SK-N-SH (cell line): ENCODE measurements around the gene SEPTIN14. TPM values are rescaled to one million over a fixed set of nuclear protein-coding genes. Genes with fewer than 3 reads are reported as not detected.
A peak's percentile ranks its signal among the peaks of the same experiment; 100 is the strongest.

Experiments
- CTCF ChIA-PET: fragments of 300-600, 350-600 bp; formaldehyde crosslinking; extraction: SDS; loops from one replicate; lab custom pipeline; 2021; lab: Yijun Ruan, JAX
- POLR2A ChIA-PET: fragments of 350-600 bp; sonication (Branson Sonifier 250); formaldehyde crosslinking; extraction: SDS; loops from one replicate; lab custom pipeline; 2020; ENCODE audit warnings: antibody characterized with exemption, inconsistent platforms; lab: Yijun Ruan, JAX
- DNase-seq: peaks from one replicate; pipeline ENCODE4 v3.0.0; 2012
- H2AFZ ChIP-seq: fragments of 200-600 bp; sonication (generic); 2 replicates; pipeline ENCODE4 v1.8.1; 2016; ENCODE audit warnings: antibody characterized with exemption, mild to moderate bottlenecking, low read depth
- H3F3A ChIP-seq: fragments of 200-600 bp; sonication (generic); replicated peaks from 2 replicates; pipeline ENCODE3; 2016; ENCODE audit warnings: antibody characterized with exemption, mild to moderate bottlenecking; ENCODE audit not compliant: insufficient read depth
- H3K27ac ChIP-seq, 2 experiments: fragments of 200-500 bp in 1 of 2; fragments of 200-600 bp in 1 of 2; sonication (Bioruptor generic) in 1 of 2; sonication (generic), shearing (Covaris generic) in 1 of 2; 2 replicates each; pipeline versions ENCODE4 v1.5.1 to v1.6.1; 2014 to 2016; ENCODE audit warnings: low read depth in 2 of 2, inconsistent platforms in 1 of 2, low read length in 1 of 2, mild to moderate bottlenecking in 1 of 2, mixed read lengths in 1 of 2
- H3K27me3 ChIP-seq: fragments of 200-600 bp; sonication (generic), shearing (Covaris generic); 2 replicates; pipeline ENCODE4 v1.6.1; 2016; ENCODE audit warnings: mixed run types; ENCODE audit not compliant: insufficient read depth
- H3K36me3 ChIP-seq, 2 experiments: fragments of 200-500 bp in 1 of 2; fragments of 200-600 bp in 1 of 2; sonication (Bioruptor generic) in 1 of 2; sonication (generic) in 1 of 2; replicated peaks in 1 of 2; 2 replicates each; pipeline versions ENCODE3 to v1.5.1; 2014 to 2016; ENCODE audit warnings: low read length in 1 of 2, mild to moderate bottlenecking in 1 of 2; ENCODE audit not compliant: insufficient read depth in 2 of 2, control insufficient read depth in 1 of 2
- H3K4me1 ChIP-seq, 2 experiments: fragments of 200-500 bp in 1 of 2; fragments of 200-600 bp in 1 of 2; sonication (Bioruptor generic) in 1 of 2; sonication (generic), shearing (Covaris generic) in 1 of 2; 2 replicates each; pipeline versions ENCODE4 v1.5.1 to v1.6.1; 2014 to 2016; ENCODE audit warnings: low read depth in 1 of 2, low read length in 1 of 2, mixed run types in 1 of 2; ENCODE audit not compliant: insufficient read depth in 2 of 2, control insufficient read depth in 1 of 2
- H3K4me2 ChIP-seq: fragments of 200-600 bp; sonication (generic), shearing (Covaris generic); 2 replicates; pipeline ENCODE4 v1.6.1; 2017; ENCODE audit warnings: mixed run types
- H3K4me3 ChIP-seq, 2 experiments: fragments of 200-500 bp in 1 of 2; fragments of 200-600 bp in 1 of 2; sonication (Bioruptor generic) in 1 of 2; sonication (generic), shearing (Covaris generic) in 1 of 2; 2 replicates each; pipeline versions ENCODE4 v1.5.1 to v1.8.1; 2014 to 2016; ENCODE audit warnings: low read depth in 2 of 2, inconsistent platforms in 1 of 2, low read length in 1 of 2, mild to moderate bottlenecking in 1 of 2, mixed read lengths in 1 of 2, moderate library complexity in 1 of 2
- H3K79me2 ChIP-seq: fragments of 200-600 bp; sonication (generic); 2 replicates; pipeline ENCODE4 v1.8.1; 2017; ENCODE audit warnings: mild to moderate bottlenecking; ENCODE audit not compliant: insufficient read depth
- H3K9ac ChIP-seq: fragments of 200-600 bp; sonication (generic); 2 replicates; pipeline ENCODE4 v1.6.1; 2017; ENCODE audit warnings: mixed run types
- H3K9me2 ChIP-seq: fragments of 200-600 bp; sonication (generic); 2 replicates; pipeline ENCODE4 v1.6.1; 2017; ENCODE audit warnings: mixed run types
- H3K9me3 ChIP-seq: fragments of 200-600 bp; sonication (generic); 2 replicates; pipeline ENCODE4 v1.6.1; 2017; ENCODE audit warnings: mixed run types, mild to moderate bottlenecking, moderate library complexity
- H4K20me1 ChIP-seq: fragments of 200-600 bp; sonication (generic); 2 replicates; pipeline ENCODE4 v1.6.1; 2017; ENCODE audit warnings: mild to moderate bottlenecking, mixed run types; ENCODE audit not compliant: insufficient read depth
- CHD2 ChIP-seq: fragments of 150-350 bp; IDR thresholded peaks from 2 replicates; pipeline ENCODE4 v1.6.1; 2018; ENCODE audit warnings: low read length; ENCODE audit not compliant: partially characterized antibody
- ELF1 ChIP-seq: IDR thresholded peaks from 2 replicates; pipeline ENCODE4 v1.4.0; 2012
- EZH2phosphoT487 ChIP-seq: fragments of 200-600 bp; sonication (generic); IDR thresholded peaks from 2 replicates; pipeline ENCODE4 v1.6.1; 2017; ENCODE audit warnings: low read depth, mixed run types, mild to moderate bottlenecking, antibody characterized with exemption, moderate library complexity, borderline replicate concordance
- FOXJ3 ChIP-seq: sonication (generic); formaldehyde crosslinking; IDR thresholded peaks from 2 replicates; pipeline ENCODE4 v1.5.1; 2020; ENCODE audit warnings: mild to moderate bottlenecking, missing genetic modification reagents
- FOXM1 ChIP-seq: IDR thresholded peaks from 2 replicates; pipeline ENCODE4 v1.4.0; 2012; ENCODE audit warnings: low read depth, mild to moderate bottlenecking
- GATA2 ChIP-seq: sonication (generic); formaldehyde crosslinking; IDR thresholded peaks from 2 replicates; pipeline ENCODE4 v1.5.0; 2020; ENCODE audit warnings: mild to moderate bottlenecking, missing genetic modification reagents
- MEF2A ChIP-seq: IDR thresholded peaks from 2 replicates; pipeline ENCODE4 v1.4.0; 2012; ENCODE audit warnings: low read depth, borderline replicate concordance
- NFIC ChIP-seq: IDR thresholded peaks from 2 replicates; pipeline ENCODE4 v1.4.0; 2012; ENCODE audit warnings: borderline replicate concordance
- NRF1 ChIP-seq: IDR thresholded peaks from 2 replicates; pipeline ENCODE4 v1.6.1; 2012; ENCODE audit warnings: low read depth, mild to moderate bottlenecking, low read length
- POLR2AphosphoS5 ChIP-seq: IDR thresholded peaks from 2 replicates; pipeline ENCODE4 v1.6.1; 2012; ENCODE audit warnings: low read depth, low read length
- RAD21 ChIP-seq: IDR thresholded peaks from 2 replicates; pipeline ENCODE4 v1.6.1; 2012; ENCODE audit warnings: mild to moderate bottlenecking, low read length
- TCF12 ChIP-seq: IDR thresholded peaks from 2 replicates; pipeline ENCODE4 v1.4.0; 2012
- TEAD4 ChIP-seq: IDR thresholded peaks from 2 replicates; pipeline ENCODE4 v1.4.0; 2012; ENCODE audit warnings: mild to moderate bottlenecking, borderline replicate concordance; ENCODE audit not compliant: insufficient read depth
- WGBS: methylation state at CpG from one replicate; pipeline ENCODE4 v1.1.6; 2017; ENCODE audit warnings: low lambda C conversion rate; 5-methylcytosine and 5-hydroxymethylcytosine counted together
- polyA plus RNA-seq, 3 experiments: library from polyadenylated mRNA; depleted of rRNA; stranded (reverse); fragments of >200 nt; gene quantifications; 2 replicates each; pipeline ENCODE4 v1.2.3, GENCODE V29; 2012
- TF ChIP-seq, protein P1 (sequence below): IDR thresholded peaks from 2 replicates; pipeline ENCODE4 v1.4.0; 2012; ENCODE audit warnings: low read depth
- TF ChIP-seq, protein P2 (sequence below): fragments of 150-350 bp; IDR thresholded peaks from 2 replicates; pipeline ENCODE4 v1.6.1; 2017; ENCODE audit warnings: antibody characterized with exemption, low read length, low read depth, borderline replicate concordance
- TF ChIP-seq, protein P3 (sequence below): IDR thresholded peaks from 2 replicates; pipeline ENCODE4; 2012
- TF ChIP-seq, protein P4 (sequence below): fragments of 150-350 bp; IDR thresholded peaks from 2 replicates; pipeline ENCODE4 v1.6.1; 2016; ENCODE audit warnings: mild to moderate bottlenecking, low read depth, low read length
- TF ChIP-seq, protein P5 (sequence below): IDR thresholded peaks from 2 replicates; pipeline ENCODE4 v1.4.0; 2012; ENCODE audit warnings: low read depth, borderline replicate concordance

SEPTIN14 gene
- polyA plus RNA-seq, 1 of the 3 experiments (the other 2 are of a cell fraction), result not detected

DNA sequence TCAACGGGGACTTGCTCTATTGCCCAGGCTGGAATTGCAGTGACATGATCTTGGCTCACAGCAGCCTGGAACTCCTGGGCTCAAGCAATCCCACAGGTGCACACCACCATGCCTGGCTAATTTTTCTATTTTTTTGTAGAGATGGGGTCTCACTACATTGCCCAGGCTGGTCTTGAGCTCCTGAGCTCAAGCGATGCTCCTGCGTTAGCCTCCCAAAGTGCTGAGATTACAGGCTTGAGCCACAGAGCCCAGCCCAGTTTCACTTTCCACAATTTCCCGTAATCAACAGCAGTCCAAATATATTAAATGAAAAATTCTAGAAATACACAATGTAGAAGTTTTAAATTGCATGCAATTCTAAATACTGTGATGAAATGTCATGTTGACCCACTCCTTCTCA is 24.0 kb downstream of the SEPTIN14 start:
- Histone ChIP-seq H3K4me3 (peak overlapping the region in 1 of 2 experiments; percentile 41; a peak in 1 of 4 replicates), H3F3A (no peaks in the 10 kb centered on the region), H3K9me3 (no peaks in the 10 kb centered on the region), H2AFZ (peak overlapping the region; percentile 10; the same call in 1 of the 2 replicates), H3K27ac (no peak overlapping the region), H3K27me3 (no peaks in the 10 kb centered on the region; the same call in 1 of the 2 replicates), H3K9ac (no peak overlapping the region), H3K79me2 (no peaks in the 10 kb centered on the region), H3K9me2 (no peaks in the 10 kb centered on the region), H4K20me1 (no peaks in the 10 kb centered on the region), H3K4me1 (no peaks in the 10 kb centered on the region), H3K36me3 (no peaks in the 10 kb centered on the region), H3K4me2 (peak overlapping the region; percentile 49; the same call in 1 of the 2 replicates)
- no peak for DNase-seq
- ChIA-PET POLR2A (no interaction called here), CTCF (no interaction called here)
- WGBS, result 44% methylated on average over 4 of the region's 4 CpGs
- TF ChIP-seq, protein P1, sequence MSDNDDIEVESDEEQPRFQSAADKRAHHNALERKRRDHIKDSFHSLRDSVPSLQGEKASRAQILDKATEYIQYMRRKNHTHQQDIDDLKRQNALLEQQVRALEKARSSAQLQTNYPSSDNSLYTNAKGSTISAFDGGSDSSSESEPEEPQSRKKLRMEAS, result no peak
- TF ChIP-seq FOXM1 (no peak), CHD2 (no peak), GATA2 (no peak), TCF12 (no peak), RAD21 (no peak), EZH2phosphoT487 (no peak), POLR2AphosphoS5 (no peak), ELF1 (no peak), FOXJ3 (CRISPR knock-in tag) (no peak), MEF2A (no peak), NRF1 (no peak), NFIC (no peak), TEAD4 (no peak)
- TF ChIP-seq, protein P2, sequence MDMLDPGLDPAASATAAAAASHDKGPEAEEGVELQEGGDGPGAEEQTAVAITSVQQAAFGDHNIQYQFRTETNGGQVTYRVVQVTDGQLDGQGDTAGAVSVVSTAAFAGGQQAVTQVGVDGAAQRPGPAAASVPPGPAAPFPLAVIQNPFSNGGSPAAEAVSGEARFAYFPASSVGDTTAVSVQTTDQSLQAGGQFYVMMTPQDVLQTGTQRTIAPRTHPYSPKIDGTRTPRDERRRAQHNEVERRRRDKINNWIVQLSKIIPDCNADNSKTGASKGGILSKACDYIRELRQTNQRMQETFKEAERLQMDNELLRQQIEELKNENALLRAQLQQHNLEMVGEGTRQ, result no peak
- TF ChIP-seq, protein P3, sequence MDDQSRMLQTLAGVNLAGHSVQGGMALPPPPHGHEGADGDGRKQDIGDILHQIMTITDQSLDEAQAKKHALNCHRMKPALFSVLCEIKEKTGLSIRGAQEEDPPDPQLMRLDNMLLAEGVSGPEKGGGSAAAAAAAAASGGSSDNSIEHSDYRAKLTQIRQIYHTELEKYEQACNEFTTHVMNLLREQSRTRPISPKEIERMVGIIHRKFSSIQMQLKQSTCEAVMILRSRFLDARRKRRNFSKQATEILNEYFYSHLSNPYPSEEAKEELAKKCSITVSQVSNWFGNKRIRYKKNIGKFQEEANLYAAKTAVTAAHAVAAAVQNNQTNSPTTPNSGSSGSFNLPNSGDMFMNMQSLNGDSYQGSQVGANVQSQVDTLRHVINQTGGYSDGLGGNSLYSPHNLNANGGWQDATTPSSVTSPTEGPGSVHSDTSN, result no peak
- TF ChIP-seq, protein P4, sequence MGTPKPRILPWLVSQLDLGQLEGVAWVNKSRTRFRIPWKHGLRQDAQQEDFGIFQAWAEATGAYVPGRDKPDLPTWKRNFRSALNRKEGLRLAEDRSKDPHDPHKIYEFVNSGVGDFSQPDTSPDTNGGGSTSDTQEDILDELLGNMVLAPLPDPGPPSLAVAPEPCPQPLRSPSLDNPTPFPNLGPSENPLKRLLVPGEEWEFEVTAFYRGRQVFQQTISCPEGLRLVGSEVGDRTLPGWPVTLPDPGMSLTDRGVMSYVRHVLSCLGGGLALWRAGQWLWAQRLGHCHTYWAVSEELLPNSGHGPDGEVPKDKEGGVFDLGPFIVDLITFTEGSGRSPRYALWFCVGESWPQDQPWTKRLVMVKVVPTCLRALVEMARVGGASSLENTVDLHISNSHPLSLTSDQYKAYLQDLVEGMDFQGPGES, result no peak
- TF ChIP-seq, protein P5, sequence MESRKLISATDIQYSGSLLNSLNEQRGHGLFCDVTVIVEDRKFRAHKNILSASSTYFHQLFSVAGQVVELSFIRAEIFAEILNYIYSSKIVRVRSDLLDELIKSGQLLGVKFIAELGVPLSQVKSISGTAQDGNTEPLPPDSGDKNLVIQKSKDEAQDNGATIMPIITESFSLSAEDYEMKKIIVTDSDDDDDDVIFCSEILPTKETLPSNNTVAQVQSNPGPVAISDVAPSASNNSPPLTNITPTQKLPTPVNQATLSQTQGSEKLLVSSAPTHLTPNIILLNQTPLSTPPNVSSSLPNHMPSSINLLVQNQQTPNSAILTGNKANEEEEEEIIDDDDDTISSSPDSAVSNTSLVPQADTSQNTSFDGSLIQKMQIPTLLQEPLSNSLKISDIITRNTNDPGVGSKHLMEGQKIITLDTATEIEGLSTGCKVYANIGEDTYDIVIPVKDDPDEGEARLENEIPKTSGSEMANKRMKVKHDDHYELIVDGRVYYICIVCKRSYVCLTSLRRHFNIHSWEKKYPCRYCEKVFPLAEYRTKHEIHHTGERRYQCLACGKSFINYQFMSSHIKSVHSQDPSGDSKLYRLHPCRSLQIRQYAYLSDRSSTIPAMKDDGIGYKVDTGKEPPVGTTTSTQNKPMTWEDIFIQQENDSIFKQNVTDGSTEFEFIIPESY, result no peak
